ENCODE results near the gene GPATCH4.
"Not testable (repeated sequence)": the region's sequence is repeated elsewhere in the genome, so short reads cannot be mapped to it uniquely, and the experiment has no call there.

GPATCH4 gene

GRCh38 chr1:156598125-156598524, 3.2 kb downstream of the GPATCH4 start:
- no peak for DNase-seq (ENCODE audit: low spot score)

- DNase-seq (ENCODE audit: low spot score), result no peak
These were observed 4.9 kb downstream of the GPATCH4 start for GRCh38 chr1:156596426-156596825.

GRCh38 chr1:156595016-156595415, 6.3 kb downstream of the GPATCH4 start:
- DNase-seq (ENCODE audit: low spot score), result no peak

GRCh38 chr1:156594190-156594589, 7.1 kb downstream of the GPATCH4 start:
- peak; percentile 53 for DNase-seq (ENCODE audit: low spot score)

GRCh38 chr1:156593661-156593989, 7.7 kb downstream of the GPATCH4 start:
- no peak for DNase-seq (ENCODE audit: low spot score)

- DNase-seq (ENCODE audit: low spot score), result no peak
These were observed 8.2 kb downstream of the GPATCH4 start for GRCh38 chr1:156592910-156593660.

GRCh38 chr1:156592158-156592909, 8.9 kb downstream of the GPATCH4 start:
- no peak for DNase-seq (ENCODE audit: low spot score)

- peak; percentile 60 for DNase-seq (ENCODE audit: low spot score)
These were observed 9.7 kb downstream of the GPATCH4 start, which contains the start of gene NAXE for GRCh38 chr1:156591432-156592157. Gene NAXE (plus strand): TSS chr1:156591776. CDS start chr1:156591805, 29 bp downstream.

- DNase-seq (ENCODE audit: low spot score), result no peak
These were observed 10.2 kb downstream of the GPATCH4 start for GRCh38 chr1:156591181-156591431.

GRCh38 chr1:156590326-156591180, 10.7 kb downstream of the GPATCH4 start:
- no peak for DNase-seq (ENCODE audit: low spot score)

- DNase-seq (ENCODE audit: low spot score), result no peak
These were observed 11.7 kb downstream of the GPATCH4 start for GRCh38 chr1:156589546-156589945.

GRCh38 chr1:156587927-156588326, 13.4 kb downstream of the GPATCH4 start:
- not testable (repeated sequence) for DNase-seq (ENCODE audit: low spot score)

GRCh38 chr1:156586892-156587477, 14.3 kb downstream of the GPATCH4 start:
- DNase-seq (ENCODE audit: low spot score), result no peak

GRCh38 chr1:156586323-156586722, 15.0 kb downstream of the GPATCH4 start:
- DNase-seq (ENCODE audit: low spot score), result no peak

- no peak for DNase-seq (ENCODE audit: low spot score)
These were observed 16.5 kb downstream of the GPATCH4 start for GRCh38 chr1:156584813-156585212.

- DNase-seq (ENCODE audit: low spot score), result peak; percentile 85
These were observed 17.3 kb downstream of the GPATCH4 start for GRCh38 chr1:156583821-156584622.

GRCh38 chr1:156582388-156583017, 18.8 kb downstream of the GPATCH4 start:
- DNase-seq (ENCODE audit: low spot score), result no peak

GRCh38 chr1:156581661-156582387, 19.5 kb downstream of the GPATCH4 start:
- no peak for DNase-seq (ENCODE audit: low spot score)

- DNase-seq (ENCODE audit: low spot score), result no peak
These were observed 21.8 kb downstream of the GPATCH4 start, which contains the start of gene TTC24 for GRCh38 chr1:156579472-156579871. Gene TTC24 (plus strand): TSS chr1:156579723. CDS start chr1:156581365, 1,642 bp downstream.

GRCh38 chr1:156578055-156578454, 23.2 kb downstream of the GPATCH4 start:
- no peak for DNase-seq (ENCODE audit: low spot score)
